A673 (cell line): Measurements from ENCODE around the gene PUS10. TPM values are rescaled to one million over a fixed set of nuclear protein-coding genes. Genes with fewer than 3 reads are reported as not detected.
"Not testable (repeated sequence)": the region's sequence is repeated elsewhere in the genome, so short reads cannot be mapped to it uniquely, and the experiment has no call there.

ENCODE experiments used
- BruUV-seq: library from RNA; stranded (reverse); fragments of 400-500 nt; replicated peaks from 2 replicates; lab custom pipeline; 2021; lab: Mats Ljungman, UMichigan
- CTCF ChIA-PET: fragments of 300-600 bp; sonication (Branson Sonifier 250); formaldehyde crosslinking; loops from one replicate; lab custom pipeline; 2022; ENCODE audit warnings: antibody characterized with exemption; lab: Charles Lee
- POLR2A ChIA-PET: fragments of 300-600 bp; sonication (Branson Sonifier 250); formaldehyde crosslinking; loops from one replicate; lab custom pipeline; 2022; ENCODE audit warnings: antibody characterized with exemption; ENCODE audit not compliant: low non-redundant PET; lab: Charles Lee
- DNase-seq: peaks from one replicate; pipeline ENCODE4 v3.0.0-alpha.2; 2015; ENCODE audit warnings: low spot score
- H3K27ac ChIP-seq: fragments of 200-600 bp; sonication (generic); 2 replicates; pipeline ENCODE4 v1.5.1; 2016; ENCODE audit warnings: mixed run types, low read depth, mild to moderate bottlenecking, mixed read lengths, antibody characterized with exemption, low read length; ENCODE audit not compliant: poor library complexity, severe bottlenecking
- H3K27me3 ChIP-seq: fragments of 200-600 bp; sonication (generic); replicated peaks from 2 replicates; pipeline ENCODE4 v1.6.1; 2017; ENCODE audit warnings: mixed run types, low read depth, mild to moderate bottlenecking, mixed read lengths, antibody characterized with exemption, low read length; ENCODE audit not compliant: insufficient read depth, poor library complexity
- H3K36me3 ChIP-seq: fragments of 200-600 bp; sonication (generic); 2 replicates; pipeline ENCODE4 v1.6.1; 2016; ENCODE audit warnings: mixed run types, mild to moderate bottlenecking, mixed read lengths, antibody characterized with exemption, low read length; ENCODE audit not compliant: insufficient read depth, poor library complexity, severe bottlenecking
- H3K4me1 ChIP-seq: fragments of 200-600 bp; sonication (generic); 2 replicates; pipeline ENCODE4 v1.6.1; 2017; ENCODE audit warnings: mixed run types, mild to moderate bottlenecking, mixed read lengths, antibody characterized with exemption, low read length; ENCODE audit not compliant: insufficient read depth, poor library complexity, severe bottlenecking
- H3K4me3 ChIP-seq: fragments of 200-600 bp; sonication (generic); 2 replicates; pipeline ENCODE4 v1.5.1; 2016; ENCODE audit warnings: low read depth, mixed run types, mild to moderate bottlenecking, mixed read lengths, low read length; ENCODE audit not compliant: poor library complexity, severe bottlenecking
- H3K9me3 ChIP-seq: fragments of 200-600 bp; sonication (generic); 2 replicates; pipeline ENCODE4 v1.6.1; 2016; ENCODE audit warnings: mixed run types, low read depth, mild to moderate bottlenecking, mixed read lengths, antibody characterized with exemption, low read length; ENCODE audit not compliant: poor library complexity, severe bottlenecking
- EZH2 ChIP-seq: fragments of 200-600 bp; sonication (generic); IDR thresholded peaks from 2 replicates; pipeline ENCODE4 v1.6.1; 2017; ENCODE audit warnings: borderline replicate concordance, low read depth, mild to moderate bottlenecking, mixed read lengths, antibody characterized with exemption, low read length; ENCODE audit not compliant: poor library complexity, severe bottlenecking
- intact Hi-C: fragments of 100-400 bp; cut with micrococcal nuclease; formaldehyde crosslinking; loops from one replicate; pipeline ENCODE4 v1.10.0; 2022; ENCODE audit not compliant: unreplicated experiment
- total RNA-seq: library from RNA; stranded (reverse); gene quantifications from 2 replicates; pipeline ENCODE4 v1.2.3, GENCODE V29; 2021
- TF ChIP-seq, protein P1 (sequence below): fragments of 300-800, 200-600 bp; sonication (generic); conservative IDR thresholded peaks from 2 replicates; pipeline ENCODE4 v1.5.1; 2017; ENCODE audit warnings: low read depth, mild to moderate bottlenecking, antibody characterized with exemption, low read length, moderate library complexity, mixed read lengths

PUS10 gene
- total RNA-seq, 1 experiment from 2014 or later: 4.2 TPM

DNA sequence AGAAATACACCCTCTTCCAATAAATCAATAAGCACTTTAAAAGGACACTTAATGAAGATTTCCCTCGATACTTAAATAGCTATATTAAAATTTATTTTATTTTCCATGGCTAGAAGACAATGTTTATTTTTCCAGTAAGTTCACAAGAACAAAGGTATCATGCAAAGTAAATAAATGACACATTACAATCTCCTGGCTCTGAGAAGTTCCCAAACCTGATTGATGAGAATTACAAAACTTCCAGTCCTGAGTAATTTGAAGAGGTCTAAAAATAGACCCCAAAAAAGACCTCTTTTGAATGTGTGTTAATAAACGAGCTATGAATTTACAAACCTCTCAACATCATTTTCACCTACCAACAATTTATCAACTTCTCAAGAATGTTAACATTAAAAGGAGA, 2.1 kb downstream of the PUS10 start:
- no peak for DNase-seq
- intact Hi-C loops: no loop called here
- CTCF ChIA-PET: no interaction called here
- TF ChIP-seq, protein P1, sequence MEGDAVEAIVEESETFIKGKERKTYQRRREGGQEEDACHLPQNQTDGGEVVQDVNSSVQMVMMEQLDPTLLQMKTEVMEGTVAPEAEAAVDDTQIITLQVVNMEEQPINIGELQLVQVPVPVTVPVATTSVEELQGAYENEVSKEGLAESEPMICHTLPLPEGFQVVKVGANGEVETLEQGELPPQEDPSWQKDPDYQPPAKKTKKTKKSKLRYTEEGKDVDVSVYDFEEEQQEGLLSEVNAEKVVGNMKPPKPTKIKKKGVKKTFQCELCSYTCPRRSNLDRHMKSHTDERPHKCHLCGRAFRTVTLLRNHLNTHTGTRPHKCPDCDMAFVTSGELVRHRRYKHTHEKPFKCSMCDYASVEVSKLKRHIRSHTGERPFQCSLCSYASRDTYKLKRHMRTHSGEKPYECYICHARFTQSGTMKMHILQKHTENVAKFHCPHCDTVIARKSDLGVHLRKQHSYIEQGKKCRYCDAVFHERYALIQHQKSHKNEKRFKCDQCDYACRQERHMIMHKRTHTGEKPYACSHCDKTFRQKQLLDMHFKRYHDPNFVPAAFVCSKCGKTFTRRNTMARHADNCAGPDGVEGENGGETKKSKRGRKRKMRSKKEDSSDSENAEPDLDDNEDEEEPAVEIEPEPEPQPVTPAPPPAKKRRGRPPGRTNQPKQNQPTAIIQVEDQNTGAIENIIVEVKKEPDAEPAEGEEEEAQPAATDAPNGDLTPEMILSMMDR: no peak
- no peak for TF ChIP-seq EZH2
- no TSS peak for BruUV-seq
- Histone ChIP-seq H3K36me3 (no peaks in the 10 kb centered on the region), H3K4me1 (peaks cover 15% of the 10 kb centered on the region), H3K27me3 (no peaks in the 10 kb centered on the region), H3K27ac (no peak overlapping the region), H3K9me3 (no peaks in the 10 kb centered on the region), H3K4me3 (peak overlapping the region; percentile 77)
- POLR2A ChIA-PET: interaction anchor here (0.7 kb wide), 2 partner anchors 38 to 50 kb away, joined by 4 to 6 read pairs; partner anchors contain the start of gene SANBR

DNA sequence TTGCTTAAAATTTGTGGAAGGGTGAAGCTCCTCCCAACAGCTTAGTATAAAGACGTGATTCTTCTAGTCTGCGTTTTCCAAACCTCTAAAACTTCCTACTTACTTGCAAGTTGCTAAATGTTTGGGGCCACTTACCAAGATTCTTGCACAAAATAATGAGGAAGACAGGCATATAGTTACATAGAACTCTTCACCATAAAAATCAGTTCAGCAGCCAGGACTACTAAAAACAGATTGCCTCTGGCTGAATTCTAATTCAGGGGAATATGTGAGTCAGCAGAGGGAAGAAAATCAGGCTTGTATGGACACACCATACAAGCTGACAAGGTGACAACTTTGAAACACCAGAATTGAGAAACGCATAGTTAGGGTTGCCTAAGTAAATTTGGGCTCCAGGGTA, 3.3 kb downstream of the PUS10 start:
- no peak for DNase-seq
- ChIA-PET POLR2A (no interaction called here), CTCF (no interaction called here)
- Histone ChIP-seq H3K27ac (no peak overlapping the region), H3K27me3 (no peaks in the 10 kb centered on the region), H3K9me3 (no peaks in the 10 kb centered on the region), H3K36me3 (no peaks in the 10 kb centered on the region), H3K4me3 (no peak overlapping the region), H3K4me1 (peaks cover 15% of the 10 kb centered on the region)
- intact Hi-C loops: no loop called here
- no TSS peak for BruUV-seq
- TF ChIP-seq, protein P1: no peak
- TF ChIP-seq EZH2: no peak

DNA sequence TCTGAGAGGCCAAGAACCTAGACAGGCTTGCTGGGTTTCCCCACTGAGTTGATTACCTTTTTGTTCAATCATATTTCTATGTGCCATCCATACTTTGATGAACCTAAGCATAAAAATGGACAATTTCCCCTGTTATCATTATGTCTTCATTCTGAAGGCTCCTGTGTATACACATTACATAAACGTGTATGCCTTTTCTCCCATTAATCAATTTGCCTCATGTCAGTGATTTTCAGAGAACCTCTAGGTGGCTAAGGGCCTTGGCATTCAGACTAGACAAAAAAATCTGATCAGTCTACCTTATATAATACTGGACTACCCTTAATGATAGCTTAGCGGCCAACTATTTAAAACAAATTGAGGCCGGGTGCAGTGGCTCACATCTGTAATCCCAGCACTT, 4.7 kb downstream of the PUS10 start:
- no peaks in the 10 kb centered on the region for H3K36me3 ChIP-seq
- CTCF ChIA-PET: interaction anchor here (0.6 kb wide), 1 partner anchor 51 kb away, joined by 7 read pairs; no protein-coding TSS in a partner anchor

DNA sequence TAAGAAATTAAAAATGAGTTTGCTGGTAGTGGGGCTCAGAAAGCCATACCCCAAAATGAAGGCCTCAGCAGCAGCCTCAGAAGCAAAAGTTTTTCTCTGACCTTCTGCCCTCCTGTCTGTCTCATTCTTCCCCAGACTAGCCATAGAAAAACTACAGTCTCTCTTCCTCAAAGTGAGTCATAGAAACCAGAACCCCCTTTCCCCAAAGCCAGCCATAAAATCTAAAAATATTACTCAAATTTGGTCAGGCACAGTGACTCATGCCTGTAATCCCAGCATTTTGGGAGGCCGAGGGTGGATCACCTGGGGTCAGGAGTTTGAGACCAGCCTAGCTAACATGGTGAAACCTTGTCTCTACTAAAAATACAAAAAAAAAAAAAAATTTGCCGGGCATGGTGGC, 5.8 kb downstream of the PUS10 start:
- BruUV-seq, DNase-seq, intact Hi-C loops: not testable (repeated sequence)

More for the DNA sequence above, 4.7 kb downstream of the PUS10 start:
- Histone ChIP-seq H3K4me1 (peaks cover 8% of the 10 kb centered on the region), H3K27me3 (no peaks in the 10 kb centered on the region), H3K4me3 (no peak overlapping the region), H3K9me3 (no peaks in the 10 kb centered on the region), H3K27ac (no peak overlapping the region)
- intact Hi-C loops: no loop called here
- BruUV-seq: no TSS peak
- POLR2A ChIA-PET: no interaction called here
- DNase-seq: no peak
- TF ChIP-seq, protein P1: no peak
- TF ChIP-seq EZH2: no peak

More for the DNA sequence above, 5.8 kb downstream of the PUS10 start:
- H3K9me3 ChIP-seq, H3K4me1 ChIP-seq, H3K4me3 ChIP-seq, H3K27ac ChIP-seq, H3K36me3 ChIP-seq, POLR2A ChIA-PET, H3K27me3 ChIP-seq: not testable (repeated sequence)
- CTCF ChIA-PET: interaction anchor here (0.7 kb wide), 2 partner anchors 9 to 144 kb away, joined by 3 to 4 read pairs; no protein-coding TSS in a partner anchor
